HG03108 (cell line): ENCODE data around the gene TET2.

ENCODE experiments used
- ATAC-seq: cut with Tn5 transposase; IDR thresholded peaks from one replicate; pipeline ENCODE4 v1.9.1; 2021; ENCODE audit warnings: moderate library complexity; ENCODE audit not compliant: unreplicated experiment

The TET2 gene

DNA sequence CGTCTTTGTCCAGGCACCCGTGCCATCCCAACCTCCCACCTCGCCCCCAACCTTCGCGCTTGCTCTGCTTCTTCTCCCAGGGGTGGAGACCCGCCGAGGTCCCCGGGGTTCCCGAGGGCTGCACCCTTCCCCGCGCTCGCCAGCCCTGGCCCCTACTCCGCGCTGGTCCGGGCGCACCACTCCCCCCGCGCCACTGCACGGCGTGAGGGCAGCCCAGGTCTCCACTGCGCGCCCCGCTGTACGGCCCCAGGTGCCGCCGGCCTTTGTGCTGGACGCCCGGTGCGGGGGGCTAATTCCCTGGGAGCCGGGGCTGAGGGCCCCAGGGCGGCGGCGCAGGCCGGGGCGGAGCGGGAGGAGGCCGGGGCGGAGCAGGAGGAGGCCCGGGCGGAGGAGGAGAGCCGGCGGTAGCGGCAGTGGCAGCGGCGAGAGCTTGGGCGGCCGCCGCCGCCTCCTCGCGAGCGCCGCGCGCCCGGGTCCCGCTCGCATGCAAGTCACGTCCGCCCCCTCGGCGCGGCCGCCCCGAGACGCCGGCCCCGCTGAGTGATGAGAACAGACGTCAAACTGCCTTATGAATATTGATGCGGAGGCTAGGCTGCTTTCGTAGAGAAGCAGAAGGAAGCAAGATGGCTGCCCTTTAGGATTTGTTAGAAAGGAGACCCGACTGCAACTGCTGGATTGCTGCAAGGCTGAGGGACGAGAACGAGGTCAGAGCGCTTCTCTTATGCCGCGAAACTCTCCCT is at the start of gene TET2:
TSS of gene TET2 (plus strand) at position 601 of the 740 bp plus-strand sequence. CDS start 87,067 bp downstream, outside the sequence.
- ATAC-seq: peak; percentile 77

DNA sequence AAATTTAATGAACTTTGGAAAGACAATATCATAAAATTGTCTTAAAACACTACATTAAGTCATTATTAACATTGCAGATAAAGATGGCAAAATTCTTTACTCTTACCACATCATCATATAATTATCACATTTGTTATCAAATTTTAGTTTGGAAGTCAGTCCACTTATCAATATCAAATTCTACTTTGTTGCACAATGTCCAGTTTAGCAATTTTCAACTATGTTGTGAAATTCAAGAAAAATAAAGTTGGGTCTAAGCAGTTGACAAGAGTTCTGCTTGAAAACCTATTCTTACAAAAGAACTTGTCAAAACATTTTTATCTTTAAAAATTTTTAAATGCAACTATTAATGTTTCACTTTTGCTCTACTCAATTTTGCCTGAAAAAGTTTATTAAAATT is 44.7 kb upstream of the TET2 start:
- ATAC-seq: no peak

DNA sequence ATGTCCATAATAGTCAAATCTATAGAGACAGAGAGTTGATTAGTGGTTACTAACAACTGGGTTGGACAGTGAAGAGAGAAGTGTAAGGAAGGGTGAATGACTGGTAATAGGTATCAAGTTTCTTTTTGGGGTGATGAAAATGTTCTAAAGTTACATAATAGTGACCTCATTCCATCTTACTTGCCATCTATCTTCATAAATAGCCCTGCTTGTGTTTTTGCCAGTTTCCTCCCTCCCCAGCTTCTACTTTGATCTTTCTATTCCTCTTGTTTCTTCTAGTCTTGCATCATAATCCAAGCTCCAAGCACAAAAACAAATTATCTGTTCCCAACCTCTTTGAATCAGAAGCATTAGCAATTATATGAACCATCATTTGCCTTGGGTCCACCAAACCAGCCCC is 40.2 kb upstream of the TET2 start:
- no peak for ATAC-seq

GRCh38 chr4:105107095-105107856 is 39.4 kb upstream of the TET2 start:
- no peak for ATAC-seq

GRCh38 chr4:105108971-105109370 is 37.7 kb upstream of the TET2 start:
- ATAC-seq: no peak

GRCh38 chr4:105112274-105112673 is 34.4 kb upstream of the TET2 start:
- ATAC-seq: no peak

DNA sequence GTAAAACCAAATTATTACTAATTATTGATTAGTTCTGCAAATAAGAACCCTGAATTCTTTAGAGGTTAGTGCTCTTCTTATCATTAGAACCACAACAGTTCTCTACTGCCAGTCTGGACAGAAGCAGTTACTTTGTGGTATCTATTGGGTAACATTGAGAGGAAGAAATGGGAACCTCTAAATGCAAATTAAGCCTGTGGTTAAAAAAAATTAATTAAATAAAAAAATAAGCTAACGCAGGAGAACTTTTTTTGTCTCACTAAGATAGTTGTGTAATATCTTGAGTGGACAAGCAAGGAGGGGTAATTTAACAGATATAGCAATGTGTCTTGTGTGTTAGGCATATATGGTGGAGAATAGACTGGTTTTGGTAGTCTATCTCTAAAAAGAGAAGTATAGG is 32.9 kb upstream of the TET2 start:
- no peak for ATAC-seq

- no peak for ATAC-seq
These were observed 29.9 kb upstream of the TET2 start for GRCh38 chr4:105116616-105117319.

- no peak for ATAC-seq
These were observed 27.3 kb upstream of the TET2 start for GRCh38 chr4:105119356-105119755.

- no peak for ATAC-seq
These were observed 26.1 kb upstream of the TET2 start for GRCh38 chr4:105120626-105121025.

DNA sequence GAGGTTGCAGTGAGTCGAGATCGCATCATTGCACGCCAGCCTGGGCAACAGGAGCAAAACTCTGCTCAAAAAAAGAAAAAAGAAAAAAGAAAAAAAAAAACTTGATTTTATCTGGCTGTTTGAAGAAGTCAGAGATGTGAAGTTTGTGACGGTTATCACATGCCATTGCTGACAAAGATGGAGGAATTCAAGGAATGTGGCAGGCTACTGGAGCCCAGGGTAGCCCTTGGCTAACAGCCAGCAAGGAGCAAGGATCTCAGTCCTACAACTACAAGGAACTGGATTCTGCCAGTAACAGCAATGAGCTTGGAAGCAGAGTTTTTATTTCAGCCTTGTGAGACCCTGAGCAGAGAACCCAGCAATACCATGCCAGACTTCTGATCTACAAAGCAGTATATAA is 24.3 kb upstream of the TET2 start:
- no peak for ATAC-seq

DNA sequence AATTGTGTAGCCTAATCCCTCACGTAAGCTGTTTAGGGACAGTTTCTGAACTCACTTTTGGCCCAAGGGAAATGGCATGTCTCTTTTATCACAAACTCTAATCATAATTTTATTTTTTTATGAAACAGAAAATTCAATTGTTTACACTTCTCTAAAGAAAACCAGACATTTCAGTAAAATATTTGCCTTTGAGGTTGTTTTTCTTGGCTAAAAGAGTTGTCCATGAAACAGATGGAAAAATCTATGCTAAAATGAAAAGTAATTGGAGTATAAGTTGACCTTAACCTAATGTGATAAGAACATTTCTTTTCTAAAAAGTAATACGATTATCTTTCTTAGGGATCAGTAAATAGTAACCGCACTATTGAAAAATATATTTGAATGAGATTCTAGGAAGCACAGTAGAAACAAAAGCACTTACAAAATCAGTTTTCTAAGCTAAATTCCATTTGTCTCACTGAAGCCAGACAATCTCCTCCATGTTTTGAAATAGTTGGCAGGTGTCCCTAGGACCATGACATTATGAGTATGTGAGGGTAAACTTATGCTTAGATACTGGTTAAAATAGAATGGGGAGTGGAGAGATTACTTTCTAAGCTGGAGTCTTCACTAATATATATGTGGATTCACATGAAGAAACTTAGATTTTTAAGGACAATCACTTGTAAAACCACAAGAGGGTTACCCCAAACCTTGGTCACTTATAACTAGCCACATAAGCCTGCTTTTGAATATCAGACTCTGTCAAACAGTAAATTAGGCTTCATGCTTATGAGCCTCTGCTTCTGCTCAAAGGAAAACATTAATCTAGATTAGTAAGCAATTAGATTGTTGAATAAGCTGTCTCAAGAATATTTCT is 20.1 kb upstream of the TET2 start:
- no peak for ATAC-seq

GRCh38 chr4:105127170-105127445 is 19.6 kb upstream of the TET2 start:
- no peak for ATAC-seq

GRCh38 chr4:105128208-105128607 is 18.5 kb upstream of the TET2 start:
- no peak for ATAC-seq

- ATAC-seq: no peak
These were observed 17.2 kb upstream of the TET2 start for GRCh38 chr4:105129286-105130040.

DNA sequence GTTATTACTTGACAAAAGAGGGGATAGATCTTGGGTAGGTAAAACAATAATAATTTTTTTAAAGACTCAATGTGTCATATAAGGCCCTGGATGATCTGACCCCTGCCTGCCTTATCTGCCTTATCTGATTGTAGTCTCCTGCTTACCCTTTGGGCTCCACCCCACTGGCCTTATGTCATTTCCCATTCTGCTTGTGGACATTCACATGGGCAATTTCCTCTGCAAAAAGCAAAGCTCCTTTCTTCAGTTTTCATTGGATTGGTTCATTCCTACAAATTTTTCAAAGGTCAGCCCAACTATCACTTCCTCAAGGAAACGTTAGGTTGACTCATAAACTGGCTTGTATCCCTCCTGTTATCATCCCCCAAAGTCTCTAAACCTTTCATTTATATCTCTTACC is 15.7 kb upstream of the TET2 start:
- ATAC-seq: no peak

DNA sequence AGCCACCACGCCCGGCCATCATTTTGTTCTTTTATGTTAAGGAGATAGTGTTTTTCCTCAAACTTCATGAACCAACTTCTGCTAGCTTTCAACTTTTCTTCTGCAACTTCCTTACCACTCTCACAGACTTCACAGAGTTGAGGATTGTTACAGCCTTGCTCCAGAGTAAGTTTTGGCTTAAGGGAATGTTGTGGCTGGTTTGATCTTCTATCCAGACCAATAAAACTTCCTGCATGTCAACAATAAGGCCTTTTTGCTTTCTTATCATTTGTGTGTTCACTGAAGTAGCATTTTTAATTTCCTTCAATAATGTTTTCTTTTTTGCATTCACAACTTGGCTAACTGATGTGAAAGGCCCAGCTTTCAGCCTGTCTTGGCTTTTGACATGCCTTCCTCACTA is 12.7 kb upstream of the TET2 start:
- no peak for ATAC-seq

GRCh38 chr4:105135785-105136184 is 10.9 kb upstream of the TET2 start:
- ATAC-seq: no peak

- ATAC-seq: no peak
These were observed 9.4 kb upstream of the TET2 start for GRCh38 chr4:105137121-105137875.

GRCh38 chr4:105139646-105140045 is 7.0 kb upstream of the TET2 start:
- no peak for ATAC-seq
